T-helper 2 cell treated with Interferon-gamma antibody and Interleukin-4, amounts not matched to agents 100 ng/mL and 5 ng/mL, for 36 hours (primary cell): ENCODE results near the gene RALY. TPM values are rescaled to one million over a fixed set of nuclear protein-coding genes. Genes with fewer than 3 reads are reported as not detected.
"Not testable (repeated sequence)": the region's sequence is repeated elsewhere in the genome, so short reads cannot be mapped to it uniquely, and the experiment has no call there.

Source experiments
- intact Hi-C: fragments of 100-400 bp; cut with micrococcal nuclease; formaldehyde crosslinking; loops from one replicate; pipeline ENCODE4 v1.15.1; 2023
- total RNA-seq: library from RNA; stranded (reverse); gene quantifications from 2 replicates; pipeline ENCODE4 v1.2.3, GENCODE V29; 2022

RALY gene
- total RNA-seq, 1 donor from 2014 or later: 193 TPM

- intact Hi-C loops: not testable (repeated sequence)
Observed at GRCh38 chr20:34132491-34132890, 138.8 kb downstream of the RALY start.

- intact Hi-C loops: not testable (repeated sequence)
Observed at GRCh38 chr20:34132943-34133342, 139.2 kb downstream of the RALY start.

- intact Hi-C loops: not testable (repeated sequence)
Observed at GRCh38 chr20:34133365-34133860, 139.7 kb downstream of the RALY start.

Other genes with a start within 250 kb of the RALY start
- gene CHMP4B, start 182.6 kb upstream of the RALY start, total RNA-seq: 77.1 and 77.4 TPM in 2 replicates
- 72.9 and 74.2 TPM in 2 replicates for gene EIF2S2, start 118.3 kb downstream of the RALY start, total RNA-seq
- gene ASIP, start 247.5 kb downstream of the RALY start, total RNA-seq: not detected in 2 replicates